Lower lobe of right lung (tissue), 2 donors: Measurements from ENCODE around the gene OR5M10. TPM values are rescaled to one million over a fixed set of nuclear protein-coding genes. Genes with fewer than 3 reads are reported as not detected.
"Not testable (repeated sequence)": the region's sequence is repeated elsewhere in the genome, so short reads cannot be mapped to it uniquely, and the experiment has no call there.

Source experiments
- ATAC-seq, 2 donors: fragments of 200-7000 bp; cut with Tn5 transposase; one replicate each; pipeline ENCODE4 v1.9.1; 2020 to 2022; ENCODE audit warnings: mild to moderate bottlenecking in 2 of 2, moderate library complexity in 2 of 2
- DNase-seq: peaks from one replicate; pipeline ENCODE4 v3.0.0-alpha.2; 2020
- H3K27ac ChIP-seq: fragments of 200-600 bp; one replicate; pipeline ENCODE4 v1.8.0; 2022
- H3K27me3 ChIP-seq: fragments of 200-600 bp; one replicate; pipeline ENCODE4 v1.8.0; 2022; ENCODE audit warnings: low read depth
- H3K36me3 ChIP-seq: fragments of 200-600 bp; one replicate; pipeline ENCODE4 v1.8.0; 2022; ENCODE audit warnings: mild to moderate bottlenecking
- H3K4me1 ChIP-seq: fragments of 200-600 bp; one replicate; pipeline ENCODE4 v1.8.0; 2022
- H3K4me3 ChIP-seq: fragments of 200-600 bp; one replicate; pipeline ENCODE4 v1.8.0; 2022; ENCODE audit warnings: mild to moderate bottlenecking
- H3K9me3 ChIP-seq: fragments of 200-600 bp; one replicate; pipeline ENCODE4 v1.8.0; 2022
- CTCF ChIP-seq: fragments of 200-600 bp; IDR thresholded peaks from one replicate; pipeline ENCODE4 v1.8.0; 2022; ENCODE audit warnings: antibody characterized with exemption, mild to moderate bottlenecking
- intact Hi-C: fragments of 100-400 bp; cut with DNase I; formaldehyde crosslinking; loops from one replicate; pipeline ENCODE4 v1.11.0; 2022
- long read RNA-seq: library from polyadenylated mRNA; unstranded; transcript quantifications from one replicate; pipeline ENCODE4 v2.0.0, GENCODE V29; 2021
- total RNA-seq: library from RNA; stranded (reverse); fragmentation: NEBNext Ultra II Directional; extraction: Animal tissue kit (Norgen Biotek cat#: 25700); gene quantifications from one replicate; pipeline ENCODE4 v1.2.1, GENCODE V29; 2021
- donor health status: DM: no; HTN: yes; CAD: no; lungs with severe emphysema.

The OR5M10 gene
- total RNA-seq = not detected
- long read RNA-seq = 0 reads

- no peaks in the 10 kb centered on the region for H3K36me3 ChIP-seq
- no peak within 1 kb of the TSS for H3K4me3 ChIP-seq
- H3K4me1 ChIP-seq = no peaks in the 10 kb centered on the region
- no peak within 1 kb of the TSS for H3K27ac ChIP-seq
- no peaks in the 10 kb centered on the region for H3K9me3 ChIP-seq
- DNase-seq (no peak), ATAC-seq (no peak)
- TF ChIP-seq CTCF = no peak
- no peaks in the 10 kb centered on the region for H3K27me3 ChIP-seq
- intact Hi-C loops = no loop called here
These were observed at the start of gene OR5M10 for GRCh38 chr11:56577621-56578020. Gene OR5M10, minus strand, starts transcription at chr11:56577721. Its CDS starts 0 bp downstream, at chr11:56577721.

- intact Hi-C loops = no loop called here
- Histone ChIP-seq H3K27ac (no peak overlapping the region), H3K27me3 (no peaks in the 10 kb centered on the region), H3K4me3 (no peak overlapping the region), H3K4me1 (no peaks in the 10 kb centered on the region), H3K9me3 (no peaks in the 10 kb centered on the region), H3K36me3 (no peaks in the 10 kb centered on the region)
- no peak for ATAC-seq
- no peak for TF ChIP-seq CTCF
- DNase-seq = no peak
These were observed 48.4 kb upstream of the OR5M10 start for GRCh38 chr11:56625946-56626345.

- H3K4me3 ChIP-seq = no peak overlapping the region
- H3K36me3 ChIP-seq = no peaks in the 10 kb centered on the region
- peak; percentile 35 for TF ChIP-seq CTCF
- H3K27me3 ChIP-seq = no peaks in the 10 kb centered on the region
- no peak overlapping the region for H3K27ac ChIP-seq
- H3K9me3 ChIP-seq = no peaks in the 10 kb centered on the region
- DNase-seq (no peak), ATAC-seq (peak; percentile 67 to 81)
- intact Hi-C loops = no loop called here
- H3K4me1 ChIP-seq = no peaks in the 10 kb centered on the region
These were observed 47.2 kb upstream of the OR5M10 start for GRCh38 chr11:56624661-56625110.

- H3K4me3 ChIP-seq = no peak overlapping the region
- ATAC-seq = no peak
- H3K27ac ChIP-seq = no peak overlapping the region
- intact Hi-C loops = no loop called here
- no peak for DNase-seq
- no peaks in the 10 kb centered on the region for H3K4me1 ChIP-seq
- no peaks in the 10 kb centered on the region for H3K27me3 ChIP-seq
- no peaks in the 10 kb centered on the region for H3K36me3 ChIP-seq
- TF ChIP-seq CTCF = no peak
- H3K9me3 ChIP-seq = no peaks in the 10 kb centered on the region
These were observed 33.7 kb upstream of the OR5M10 start for GRCh38 chr11:56611174-56611573.

GRCh38 chr11:56592088-56592717 lies 14.7 kb upstream of the OR5M10 start:
- H3K9me3 ChIP-seq, DNase-seq, H3K27me3 ChIP-seq, H3K36me3 ChIP-seq, H3K4me3 ChIP-seq, H3K27ac ChIP-seq, H3K4me1 ChIP-seq, ATAC-seq, intact Hi-C loops: not testable (repeated sequence)

- Histone ChIP-seq H3K4me1 (no peaks in the 10 kb centered on the region), H3K27ac (no peak overlapping the region), H3K9me3 (no peaks in the 10 kb centered on the region), H3K36me3 (no peaks in the 10 kb centered on the region), H3K27me3 (no peaks in the 10 kb centered on the region), H3K4me3 (no peak overlapping the region)
- DNase-seq (no peak), ATAC-seq (no peak)
- intact Hi-C loops = no loop called here
- TF ChIP-seq CTCF = no peak
These were observed 18.9 kb downstream of the OR5M10 start for GRCh38 chr11:56558574-56558973.

GRCh38 chr11:56554691-56555090 lies 22.8 kb downstream of the OR5M10 start:
- H3K9me3 ChIP-seq, H3K27me3 ChIP-seq, DNase-seq, H3K4me3 ChIP-seq, H3K27ac ChIP-seq, intact Hi-C loops, ATAC-seq, H3K36me3 ChIP-seq, H3K4me1 ChIP-seq: not testable (repeated sequence)
